ENCODE results near the gene CAMTA1. TPM values are rescaled to one million over a fixed set of nuclear protein-coding genes. Genes with fewer than 3 reads are reported as not detected.
A peak's percentile ranks its signal among the peaks of the same experiment; 100 is the strongest.
"Not testable (repeated sequence)": the region's sequence is repeated elsewhere in the genome, so short reads cannot be mapped to it uniquely, and the experiment has no call there.

CAMTA1 gene
- total RNA-seq, 2 donors from 2014 or later = 76.6 to 85.8 TPM

DNA sequence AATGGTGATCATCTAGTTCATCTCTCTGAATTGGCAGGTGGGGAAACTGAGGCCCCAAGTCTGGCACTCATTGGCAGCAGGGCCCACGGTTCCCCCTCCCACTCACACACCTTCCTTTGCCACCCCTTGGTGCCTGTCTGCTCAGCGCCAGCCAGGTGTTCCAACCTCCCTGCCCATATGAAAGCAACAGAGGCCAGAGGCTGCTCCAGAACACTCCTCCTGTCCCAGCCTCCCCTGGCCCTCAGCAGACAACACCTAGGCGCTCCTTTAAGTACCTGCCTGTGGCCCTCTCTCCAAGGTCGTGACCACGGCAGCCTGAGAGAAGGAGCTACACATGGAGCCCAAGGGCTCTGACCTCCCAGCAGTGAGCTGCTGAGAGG, 623.5 kb downstream of the CAMTA1 start:
- intact Hi-C loops (cut with DNase I, micrococcal nuclease) = no loop called here
- DNase-seq = no peak

DNA sequence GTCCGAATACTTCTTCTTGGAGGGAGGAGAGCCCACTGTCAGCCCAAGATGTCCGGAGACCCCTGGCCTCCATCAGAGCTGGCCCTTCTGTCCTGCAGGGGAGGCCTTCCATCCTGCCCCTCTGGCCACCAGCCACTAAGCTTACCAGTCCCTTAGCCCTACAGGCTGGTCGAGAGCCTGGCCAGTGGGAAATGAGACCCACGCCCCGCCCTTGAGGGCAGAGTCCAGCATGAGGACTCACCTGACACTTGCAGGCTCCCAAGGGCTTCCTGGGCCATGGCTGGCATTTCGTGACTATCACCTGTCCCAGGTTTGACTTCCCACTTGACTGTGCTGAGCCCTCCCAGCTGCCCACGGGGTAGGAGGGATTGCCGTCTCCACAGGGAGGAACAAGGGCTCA, 624.0 kb downstream of the CAMTA1 start:
- ATAC-seq (peak; percentile 62), DNase-seq (peak in 1 of 2 donors; percentile 16)
- intact Hi-C loops (cut with DNase I, micrococcal nuclease) = no loop called here

More for the DNA sequence above, 623.5 kb downstream of the CAMTA1 start:
- no peak for ATAC-seq

DNA sequence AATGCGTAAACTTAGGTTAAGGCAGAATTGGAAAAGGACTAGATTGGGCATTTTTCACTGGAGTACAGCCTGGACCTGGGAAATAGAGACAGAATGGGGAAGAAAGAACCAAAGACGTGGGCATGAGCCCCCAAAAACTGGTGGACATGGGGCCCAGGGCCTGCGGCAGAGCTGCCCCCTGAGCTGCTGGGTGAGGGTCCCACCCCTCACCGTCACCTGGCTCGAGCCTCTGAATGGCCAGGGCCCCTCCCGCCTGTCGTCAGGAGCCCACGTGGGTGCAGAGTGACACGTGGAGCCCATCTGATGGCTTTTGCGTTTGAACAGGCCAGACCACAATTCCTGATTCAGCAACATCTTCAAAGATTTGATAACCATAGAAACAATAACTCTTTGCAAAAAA, 624.9 kb downstream of the CAMTA1 start:
- DNase-seq = no peak
- intact Hi-C loops (cut with DNase I, micrococcal nuclease) = no loop called here
- ATAC-seq = no peak

DNA sequence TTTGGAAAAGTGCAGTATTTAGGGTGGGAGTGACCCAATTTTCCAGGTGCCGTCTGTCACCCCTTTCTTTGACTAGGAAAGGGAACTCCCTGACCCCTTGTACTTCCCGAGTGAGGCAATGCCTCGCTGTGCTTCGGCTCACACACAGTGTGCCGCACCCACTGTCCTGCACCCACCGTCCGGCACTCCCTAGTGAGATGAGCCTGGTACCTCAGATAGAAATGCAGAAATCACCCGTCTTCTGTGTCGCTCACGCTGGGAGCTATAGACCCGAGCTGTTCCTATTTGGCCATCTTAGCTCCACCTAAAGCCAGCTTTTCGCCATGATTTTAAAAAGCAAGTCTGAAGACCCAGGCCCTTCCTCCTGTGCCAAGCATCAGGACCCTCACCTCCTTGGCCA, 632.4 kb downstream of the CAMTA1 start:
- DNase-seq; ATAC-seq; intact Hi-C loops (cut with DNase I, micrococcal nuclease): not testable (repeated sequence)

DNA sequence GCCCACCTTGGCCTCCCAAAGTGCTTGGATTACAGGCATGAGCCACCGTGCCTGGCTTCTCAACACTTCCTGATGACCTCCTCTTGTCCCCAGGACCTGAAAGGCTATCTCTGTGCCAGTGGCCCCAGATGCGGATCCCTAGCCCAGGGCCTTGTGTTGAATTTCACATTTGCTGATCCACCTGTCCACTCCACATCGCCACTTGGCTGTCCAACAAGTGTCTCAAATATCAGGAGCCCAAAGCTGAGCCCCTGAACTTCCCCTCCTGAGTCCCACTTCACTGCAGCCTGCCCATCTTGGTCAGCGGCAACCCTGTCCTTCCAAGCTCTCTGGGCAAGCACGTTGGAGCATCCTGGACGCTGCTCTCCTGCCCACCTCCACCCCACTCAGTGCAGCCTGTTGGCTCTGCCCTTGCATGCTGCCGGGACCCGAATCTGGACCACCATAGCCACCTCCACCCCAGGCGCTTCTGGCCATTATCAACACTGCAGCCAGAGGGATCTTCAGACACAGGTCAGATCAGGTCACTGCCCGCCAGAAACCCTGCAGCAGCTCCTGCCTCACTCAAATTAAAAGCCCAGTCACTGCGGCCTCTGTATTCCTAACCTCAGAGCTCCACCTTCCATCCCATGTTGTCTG, 633.3 kb downstream of the CAMTA1 start:
- ATAC-seq = no peak
- intact Hi-C loops (cut with DNase I, micrococcal nuclease) = no loop called here
- peak in 1 of 2 donors; percentile 12 for DNase-seq

DNA sequence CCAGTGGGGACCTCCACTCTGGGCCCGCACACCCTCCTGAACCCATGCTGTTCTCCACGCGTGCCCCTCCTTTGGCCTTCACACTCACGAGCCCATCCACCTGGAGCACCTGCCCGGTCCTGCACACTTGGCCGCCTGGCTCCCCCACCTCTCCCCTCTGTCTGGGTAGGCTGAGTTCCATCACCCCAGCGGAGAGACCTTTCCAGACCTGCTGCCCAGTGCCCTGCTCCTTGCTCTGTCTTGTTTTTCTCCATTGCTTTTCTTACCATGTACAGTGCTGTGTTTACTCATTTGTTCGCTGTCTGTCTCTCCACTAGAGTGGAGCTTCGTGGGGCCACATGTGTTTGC, 634.8 kb downstream of the CAMTA1 start:
- intact Hi-C loops (cut with DNase I, micrococcal nuclease) = no loop called here
- no peak for DNase-seq
- ATAC-seq = no peak

DNA sequence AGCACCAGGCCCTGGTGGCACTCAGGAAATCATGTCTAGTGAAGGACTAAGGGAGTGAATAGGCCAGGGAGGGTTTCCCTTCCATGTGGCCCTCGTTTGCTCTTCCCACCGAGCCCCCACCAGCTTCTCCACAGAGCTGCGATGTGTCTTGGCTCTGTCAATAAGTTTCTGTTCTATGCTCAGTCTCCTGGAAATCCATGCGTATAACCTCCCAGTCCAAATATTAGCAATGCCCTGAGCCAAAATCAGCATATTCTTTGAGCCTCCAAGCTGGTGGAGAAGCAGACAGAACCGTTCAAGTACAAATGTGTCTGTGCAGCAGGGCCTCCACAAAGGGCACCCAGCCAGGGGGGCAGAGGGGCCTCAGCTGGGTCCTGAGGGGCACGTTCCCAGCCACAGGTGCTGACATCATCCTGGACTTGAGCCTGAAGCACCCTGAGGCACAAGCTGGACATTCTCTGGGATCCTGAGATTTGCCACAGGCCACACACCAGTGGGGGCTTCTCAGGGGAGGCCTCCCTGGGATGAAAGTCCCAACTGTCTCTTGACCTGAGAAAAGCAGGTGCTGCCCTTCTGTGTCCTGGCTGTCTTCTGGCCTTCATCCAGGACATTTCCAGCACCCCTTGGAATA, 635.3 kb downstream of the CAMTA1 start:
- intact Hi-C loops (cut with DNase I, micrococcal nuclease) = no loop called here
- no peak for DNase-seq
- ATAC-seq = no peak

DNA sequence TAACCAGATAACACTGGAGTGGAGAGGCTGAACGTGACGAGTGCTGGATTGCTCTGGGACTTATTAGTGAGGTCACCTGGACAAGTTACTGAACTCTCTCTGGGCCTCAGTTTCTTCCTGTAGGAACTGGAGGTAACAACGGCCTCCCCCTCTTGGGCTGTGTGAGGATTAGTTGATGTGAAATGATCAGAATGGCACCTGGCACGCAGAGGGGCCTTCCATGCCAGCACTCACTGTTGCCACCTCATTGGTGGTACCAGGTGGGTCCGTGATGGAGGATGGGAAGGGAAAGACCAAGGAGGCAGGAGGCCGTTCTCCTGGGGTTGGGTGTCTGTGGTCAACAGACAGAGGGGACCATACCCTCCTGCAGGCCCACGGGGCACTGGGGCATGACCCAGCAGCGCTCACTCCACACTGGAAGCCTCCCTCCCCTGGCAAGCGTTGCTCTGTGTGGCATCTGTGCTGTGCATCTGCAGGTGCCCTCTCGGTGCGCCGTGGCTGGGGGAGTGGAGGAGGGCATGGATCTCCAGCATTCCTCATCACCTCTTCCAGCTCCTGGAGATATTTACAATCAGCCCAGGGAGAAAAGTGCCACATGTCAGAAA, 636.3 kb downstream of the CAMTA1 start:
- intact Hi-C loops (cut with DNase I, micrococcal nuclease) = no loop called here
- DNase-seq (peak in 1 of 2 donors; percentile 14), ATAC-seq (no peak)

DNA sequence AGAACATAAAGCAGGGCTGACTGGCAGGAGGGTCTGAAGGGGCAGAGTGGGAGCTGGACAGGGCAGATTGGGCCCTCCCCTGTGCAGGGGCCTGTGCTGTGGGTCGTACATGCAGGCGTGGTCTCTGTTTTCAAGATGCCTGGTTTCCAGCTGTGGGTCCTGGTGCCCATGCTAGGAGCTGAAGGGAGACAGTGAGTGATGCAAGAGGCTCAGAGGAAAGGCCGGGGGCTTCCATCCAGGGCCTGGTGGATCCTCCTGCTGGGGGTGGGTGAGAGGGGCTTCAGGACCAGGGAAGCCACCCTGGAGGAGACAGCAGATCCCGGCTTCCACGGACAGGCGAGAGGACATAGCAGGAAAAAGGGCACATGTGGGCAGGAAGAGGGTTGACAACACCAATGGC, 636.8 kb downstream of the CAMTA1 start:
- no peak for ATAC-seq
- intact Hi-C loops (cut with DNase I, micrococcal nuclease) = no loop called here
- peak in 1 of 2 donors; percentile 9 for DNase-seq

DNA sequence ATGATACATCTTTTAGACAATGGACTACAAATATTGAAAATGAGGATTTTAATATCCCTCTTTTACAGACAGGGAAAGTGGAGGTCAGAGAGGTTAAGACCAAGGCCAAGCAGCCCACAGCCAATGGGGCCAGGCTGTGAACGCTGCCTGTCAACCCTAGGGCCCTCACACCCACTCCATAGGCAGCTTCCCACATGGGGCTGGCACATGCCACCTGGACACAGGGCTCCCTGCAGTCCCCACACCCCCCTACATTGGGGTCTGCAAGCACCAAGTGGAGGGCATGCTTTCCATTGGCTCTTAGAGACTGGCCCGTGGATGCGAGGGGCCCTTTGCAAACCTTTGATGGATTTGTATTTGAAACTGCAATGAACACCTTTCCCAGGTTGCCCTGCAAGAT, 637.3 kb downstream of the CAMTA1 start:
- no peak for ATAC-seq
- peak in 1 of 2 donors; percentile 12 for DNase-seq
- intact Hi-C loops (cut with DNase I, micrococcal nuclease) = no loop called here

DNA sequence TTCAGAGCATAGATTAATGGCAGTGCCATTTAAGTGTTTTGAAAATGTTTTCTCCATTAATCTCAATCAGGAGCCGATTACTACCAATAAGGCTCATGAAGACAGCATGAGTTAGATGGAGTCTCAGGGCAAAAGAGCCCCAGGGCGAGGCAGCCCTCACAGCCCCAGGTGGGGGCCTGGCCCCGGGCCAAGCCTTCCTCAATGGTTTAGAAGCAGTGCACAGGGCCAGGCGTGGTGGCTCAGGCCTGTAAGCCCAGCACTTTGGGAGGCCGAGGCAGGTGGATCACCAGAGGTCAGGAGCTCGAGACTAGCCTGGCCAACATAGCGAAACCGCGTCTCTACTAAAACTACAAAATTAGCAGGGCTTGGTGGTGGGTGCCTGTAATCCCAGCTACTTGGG, 637.7 kb downstream of the CAMTA1 start:
- intact Hi-C loops (cut with DNase I, micrococcal nuclease) = no loop called here
- no peak for ATAC-seq
- DNase-seq = peak in 1 of 2 donors; percentile 8

DNA sequence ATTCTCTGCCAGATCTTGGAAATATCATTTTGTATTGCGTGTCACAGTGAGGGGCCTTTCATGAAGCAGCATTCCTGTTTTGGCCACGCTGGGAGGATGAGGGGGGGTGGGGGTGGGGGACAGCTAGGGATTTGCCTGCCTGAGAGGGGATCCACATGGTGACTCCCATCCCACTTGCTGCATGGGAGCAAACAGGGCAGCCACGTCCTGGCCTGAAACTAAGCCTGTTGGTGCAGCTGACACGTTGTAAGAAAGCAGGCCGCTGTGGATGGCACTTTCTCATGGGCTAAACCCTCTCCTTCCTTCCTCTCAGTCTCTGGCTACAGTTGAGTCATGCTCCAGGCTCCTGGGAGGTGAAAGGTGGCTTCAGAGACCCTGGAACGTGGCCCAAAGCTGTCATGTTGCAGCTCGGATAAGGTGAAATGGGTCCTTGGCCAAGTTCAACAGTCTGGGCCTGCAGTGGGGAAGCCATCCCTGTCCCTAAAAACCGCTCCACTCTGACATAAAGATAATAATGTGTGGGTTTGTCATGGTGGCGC, 639.2 kb downstream of the CAMTA1 start:
- DNase-seq = no peak
- ATAC-seq = no peak
- intact Hi-C loops (cut with DNase I, micrococcal nuclease) = no loop called here

DNA sequence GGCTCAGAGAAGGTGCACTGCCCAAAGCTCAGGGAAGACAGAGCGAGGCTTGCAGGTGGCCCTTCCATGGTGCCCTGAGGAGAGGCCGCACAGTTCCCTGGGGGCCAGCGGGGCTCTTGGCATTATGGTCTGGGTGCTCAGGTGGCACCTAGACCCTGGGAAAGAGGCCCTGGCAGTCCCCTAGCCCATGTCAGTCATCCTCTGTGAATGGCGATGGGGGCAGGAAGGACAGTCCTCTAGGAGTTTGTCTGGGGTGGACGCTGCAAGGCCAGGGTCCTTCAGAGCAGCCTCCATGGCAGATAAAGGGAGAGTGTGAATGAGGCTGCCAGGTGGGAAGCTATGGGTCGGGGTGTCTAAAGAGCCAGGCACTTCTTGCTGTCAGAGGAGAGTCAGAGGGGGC, 640.0 kb downstream of the CAMTA1 start:
- ATAC-seq (no peak), DNase-seq (no peak)
- intact Hi-C loops (cut with DNase I, micrococcal nuclease) = no loop called here

DNA sequence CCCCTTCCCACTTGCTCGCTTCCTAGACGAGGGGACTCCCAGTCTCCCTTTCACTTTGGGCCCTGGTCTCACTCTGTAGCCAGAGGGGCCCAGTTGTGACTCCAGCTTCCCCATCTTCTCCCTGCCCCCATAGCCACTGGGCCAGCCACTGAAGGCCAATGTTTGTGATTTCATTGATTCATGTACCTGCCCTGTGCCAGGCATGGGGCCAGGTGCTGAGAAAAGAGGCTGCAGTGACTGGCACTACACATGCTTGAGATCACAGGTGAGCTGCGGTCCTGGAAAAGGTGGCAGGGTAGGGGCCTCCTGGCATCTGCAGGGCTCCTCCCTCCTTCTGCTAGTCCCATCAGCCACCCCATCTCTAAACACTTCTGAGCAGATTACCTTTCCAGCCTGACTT, 640.5 kb downstream of the CAMTA1 start:
- ATAC-seq = no peak
- intact Hi-C loops (cut with DNase I, micrococcal nuclease) = no loop called here
- DNase-seq = no peak

DNA sequence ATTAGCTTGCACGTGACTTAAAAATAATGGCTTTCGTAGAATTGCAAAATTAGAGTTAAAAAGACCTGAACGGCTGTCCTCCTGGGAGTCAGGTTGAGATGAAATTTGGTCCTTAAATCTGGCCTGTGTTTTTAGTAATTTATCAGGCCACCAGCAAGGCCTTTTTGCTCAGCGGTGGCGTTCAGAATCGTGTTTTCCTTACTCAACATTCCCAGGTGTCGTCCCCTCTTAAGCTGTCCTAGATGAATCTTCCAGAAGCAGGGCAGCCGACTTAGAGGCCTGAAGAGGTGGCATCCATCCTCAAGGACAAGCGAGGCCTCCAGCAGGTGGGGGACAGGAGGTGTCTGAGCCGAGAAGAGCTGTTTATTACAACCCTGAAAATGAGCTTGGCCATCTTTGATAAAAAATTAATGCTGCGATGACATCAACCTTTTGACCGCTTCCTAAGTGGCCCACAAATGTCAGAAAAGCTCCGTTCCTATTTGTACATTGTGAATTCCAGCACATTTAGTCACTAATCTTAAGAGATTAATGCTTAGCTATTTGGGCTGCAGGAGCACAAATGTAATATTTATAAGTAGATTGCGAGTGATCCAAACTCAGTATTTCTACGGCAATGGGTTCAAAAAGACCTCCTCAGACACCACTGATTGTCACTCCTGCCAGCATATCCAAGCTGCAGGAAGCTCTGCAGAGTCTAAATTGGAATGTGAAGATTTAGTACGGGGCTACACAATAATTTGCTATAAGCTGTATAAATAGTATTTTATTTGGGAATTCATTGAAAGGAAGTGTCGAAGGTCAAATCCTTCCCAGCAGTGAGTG, 641.7 kb downstream of the CAMTA1 start:
- ATAC-seq = no peak
- no peak for DNase-seq
- intact Hi-C loops (cut with DNase I, micrococcal nuclease) = no loop called here

DNA sequence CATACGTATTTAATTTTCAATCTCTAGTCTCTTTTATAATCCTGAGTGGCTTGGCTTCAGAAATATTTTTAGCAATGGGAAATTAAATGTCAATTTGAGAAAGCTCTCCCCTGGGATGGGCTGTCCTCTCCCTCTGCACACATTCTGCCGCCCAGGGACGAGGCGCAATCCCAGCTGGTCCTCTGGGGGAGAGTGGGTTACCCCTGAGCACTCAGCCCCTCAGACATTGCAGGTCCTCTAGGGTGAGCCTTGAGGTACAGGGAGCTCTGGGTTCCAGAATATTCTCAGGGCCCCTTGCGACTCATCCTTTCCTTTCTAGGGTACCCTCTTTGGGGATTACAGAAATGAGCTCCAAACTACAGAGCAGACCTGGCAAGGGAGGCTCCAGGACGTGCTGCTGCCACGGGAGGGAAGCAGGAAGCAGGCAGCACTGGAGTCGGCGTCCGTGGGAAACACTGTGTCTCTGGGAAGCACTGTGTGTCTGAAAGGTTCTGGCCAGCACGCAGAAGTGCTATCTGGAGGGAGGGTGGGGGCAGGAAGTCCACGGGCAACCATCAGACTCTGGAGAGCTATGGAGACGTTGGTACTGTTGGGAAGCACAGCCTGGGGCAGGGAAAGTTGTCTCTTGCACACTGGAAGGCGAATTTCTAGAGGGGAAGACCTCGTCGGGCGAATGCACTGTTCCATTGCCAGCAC, 642.5 kb downstream of the CAMTA1 start:
- ATAC-seq (no peak), DNase-seq (no peak)
- intact Hi-C loops (cut with DNase I, micrococcal nuclease) = no loop called here

DNA sequence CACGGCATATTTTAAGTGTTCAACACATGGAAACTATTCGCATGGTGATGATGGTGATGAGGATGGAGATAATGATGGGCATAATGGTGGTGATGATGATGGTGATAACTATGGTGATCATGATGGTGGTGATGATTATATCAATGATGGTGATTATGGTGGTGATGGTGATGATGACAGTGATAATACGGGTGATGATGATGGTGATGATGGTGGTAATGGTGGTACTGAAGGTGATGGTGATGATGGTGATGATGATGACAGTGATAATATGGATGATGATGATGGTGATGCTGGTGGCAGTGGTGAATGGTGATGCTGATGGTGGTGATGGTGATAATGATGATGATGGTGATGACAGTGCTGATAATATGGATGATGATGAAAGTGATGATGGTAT, 644.0 kb downstream of the CAMTA1 start:
- intact Hi-C loops (cut with DNase I, micrococcal nuclease) = no loop called here
- DNase-seq (no peak), ATAC-seq (no peak)

DNA sequence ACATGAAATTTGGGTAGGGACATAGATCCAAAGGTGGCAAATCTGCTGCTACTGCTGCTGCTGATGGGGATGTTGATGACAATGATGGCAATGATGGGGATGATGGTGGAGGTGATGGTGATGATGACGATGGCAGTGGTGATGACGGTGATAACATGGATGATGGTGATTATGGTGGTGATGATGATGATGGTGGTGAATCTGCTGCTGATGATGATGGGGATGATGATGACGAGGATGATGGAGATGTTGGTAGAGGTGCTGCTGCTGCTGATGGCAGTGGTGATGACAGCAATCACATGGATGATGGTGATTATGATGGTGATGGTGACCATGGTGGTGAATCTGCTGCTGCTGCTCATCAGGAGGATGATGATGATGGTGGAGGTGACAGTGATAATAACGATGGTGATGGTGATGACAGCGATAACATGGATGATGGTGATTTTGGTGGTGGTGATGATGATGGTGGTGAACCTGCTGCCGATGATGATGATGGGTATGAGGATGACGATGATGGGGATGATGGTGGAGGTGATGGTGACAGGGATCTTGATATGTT, 644.9 kb downstream of the CAMTA1 start:
- intact Hi-C loops (cut with DNase I, micrococcal nuclease) = no loop called here
- ATAC-seq (no peak), DNase-seq (no peak)

DNA sequence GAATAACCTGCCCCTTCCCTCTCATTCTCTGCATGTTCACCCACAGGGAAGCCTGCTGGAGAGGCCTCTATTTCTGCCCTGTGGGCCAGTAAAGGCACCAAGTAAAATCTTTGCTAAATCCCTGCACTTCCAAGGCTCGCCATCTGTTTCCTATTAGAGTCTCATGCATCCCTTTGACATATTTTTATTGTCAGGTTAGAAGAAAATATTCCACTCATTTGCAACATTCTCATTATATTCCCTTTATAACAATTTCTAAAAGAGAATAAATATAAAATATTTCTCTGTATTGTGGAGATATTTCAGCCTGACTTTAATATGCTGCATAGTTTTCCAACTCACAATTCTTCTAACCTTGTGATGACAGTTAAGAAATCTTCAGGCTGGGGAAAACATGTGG, 645.4 kb downstream of the CAMTA1 start:
- intact Hi-C loops (cut with DNase I, micrococcal nuclease) = no loop called here
- DNase-seq (no peak), ATAC-seq (no peak)
